Transverse colon (tissue), 4 donors: ENCODE measurements around the gene FRMD3.

Experiments
- EP300 ChIP-seq: sonication (generic); formaldehyde crosslinking; IDR thresholded peaks from one replicate; pipeline ENCODE4 v1.6.1; 2017; ENCODE audit warnings: antibody characterized with exemption, low read depth
- POLR2A ChIP-seq: fragments of 450-650 bp; IDR thresholded peaks from one replicate; pipeline ENCODE4 v1.6.1; 2016; ENCODE audit warnings: antibody characterized with exemption, mild to moderate bottlenecking, moderate library complexity
- POLR2AphosphoS5 ChIP-seq, 3 donors: sonication (generic); formaldehyde crosslinking; IDR thresholded peaks; one replicate each; pipeline ENCODE4 v1.6.1; 2016; ENCODE audit warnings: antibody characterized with exemption in 3 of 3
- TF ChIP-seq, protein P1 (sequence below), 5 experiments: fragments of 200-600 bp in 3 of 5; fragments of 450-650 bp in 2 of 5; sonication (generic) in 3 of 5; IDR thresholded peaks; 1 replicate in 2 of 5; 2 replicates in 3 of 5; pipeline ENCODE4 v1.5.1; 2016 to 2017; ENCODE audit warnings: antibody characterized with exemption in 5 of 5, inconsistent platforms in 3 of 5, mild to moderate bottlenecking in 2 of 5, moderate library complexity in 1 of 5

DNA sequence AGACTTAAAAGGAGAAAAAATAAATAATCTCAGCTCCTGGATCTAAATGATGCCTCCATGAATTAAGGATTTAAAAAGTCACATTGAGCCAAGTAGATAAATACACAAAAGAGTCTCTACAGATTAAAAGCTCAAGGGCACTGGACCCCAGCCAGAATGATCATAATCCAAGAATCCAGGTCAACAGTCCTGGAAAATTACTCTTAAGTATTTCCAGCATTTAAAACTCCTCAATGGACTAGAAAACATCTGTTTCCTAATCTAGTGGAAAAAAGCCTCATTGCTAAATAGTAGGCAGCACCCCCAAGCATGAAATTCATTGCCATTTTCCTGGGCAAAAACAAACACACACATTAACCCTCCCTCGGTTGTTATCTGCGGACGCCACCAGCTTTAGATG is 96.8 kb downstream of the FRMD3 start:
- TF ChIP-seq, protein P1, sequence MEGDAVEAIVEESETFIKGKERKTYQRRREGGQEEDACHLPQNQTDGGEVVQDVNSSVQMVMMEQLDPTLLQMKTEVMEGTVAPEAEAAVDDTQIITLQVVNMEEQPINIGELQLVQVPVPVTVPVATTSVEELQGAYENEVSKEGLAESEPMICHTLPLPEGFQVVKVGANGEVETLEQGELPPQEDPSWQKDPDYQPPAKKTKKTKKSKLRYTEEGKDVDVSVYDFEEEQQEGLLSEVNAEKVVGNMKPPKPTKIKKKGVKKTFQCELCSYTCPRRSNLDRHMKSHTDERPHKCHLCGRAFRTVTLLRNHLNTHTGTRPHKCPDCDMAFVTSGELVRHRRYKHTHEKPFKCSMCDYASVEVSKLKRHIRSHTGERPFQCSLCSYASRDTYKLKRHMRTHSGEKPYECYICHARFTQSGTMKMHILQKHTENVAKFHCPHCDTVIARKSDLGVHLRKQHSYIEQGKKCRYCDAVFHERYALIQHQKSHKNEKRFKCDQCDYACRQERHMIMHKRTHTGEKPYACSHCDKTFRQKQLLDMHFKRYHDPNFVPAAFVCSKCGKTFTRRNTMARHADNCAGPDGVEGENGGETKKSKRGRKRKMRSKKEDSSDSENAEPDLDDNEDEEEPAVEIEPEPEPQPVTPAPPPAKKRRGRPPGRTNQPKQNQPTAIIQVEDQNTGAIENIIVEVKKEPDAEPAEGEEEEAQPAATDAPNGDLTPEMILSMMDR (IDR thresholded peaks at IDR 0.05) = no peak
- TF ChIP-seq POLR2A (no peak), EP300 (no peak), POLR2AphosphoS5 (IDR thresholded peaks at IDR 0.05) (no peak)
